Measurements from ENCODE around the gene USF1. TPM values are rescaled to one million over a fixed set of nuclear protein-coding genes. Genes with fewer than 3 reads are reported as not detected.
"Not testable (repeated sequence)": the region's sequence is repeated elsewhere in the genome, so short reads cannot be mapped to it uniquely, and the experiment has no call there.

USF1 gene
- total RNA-seq, 1 donor from 2014 or later: 158 TPM

- Mint-ChIP-seq H3K36me3 (ENCODE audit: unreplicated experiment) (peaks cover 6% of the 10 kb centered on the region), H3K27me3 (ENCODE audit: unreplicated experiment) (peaks cover 13% of the 10 kb centered on the region), H3K4me3 (ENCODE audit: unreplicated experiment) (no peak overlapping the region), H3K9me3 (ENCODE audit: unreplicated experiment) (peaks cover 2% of the 10 kb centered on the region), H3K4me1 (ENCODE audit: low read depth, unreplicated experiment) (peaks cover 2% of the 10 kb centered on the region), H3K27ac (ENCODE audit: unreplicated experiment) (no peak overlapping the region)
- no peak for DNase-seq
- TF ChIP-seq CTCF (IDR thresholded peaks at IDR 0.05; ENCODE audit: partially characterized antibody, unreplicated experiment): no peak
These were observed 22.8 kb upstream of the USF1 start for GRCh38 chr1:161068306-161069234.

GRCh38 chr1:161066694-161067093 is 20.9 kb upstream of the USF1 start:
- H3K27me3 Mint-ChIP-seq (ENCODE audit: unreplicated experiment): peaks cover 8% of the 10 kb centered on the region
- H3K36me3 Mint-ChIP-seq (ENCODE audit: unreplicated experiment): peaks cover 6% of the 10 kb centered on the region
- no peak overlapping the region for H3K4me3 Mint-ChIP-seq (ENCODE audit: unreplicated experiment)
- no peak overlapping the region for H3K27ac Mint-ChIP-seq (ENCODE audit: unreplicated experiment)
- peaks cover 2% of the 10 kb centered on the region for H3K4me1 Mint-ChIP-seq (ENCODE audit: low read depth, unreplicated experiment)
- no peak for TF ChIP-seq CTCF (IDR thresholded peaks at IDR 0.05; ENCODE audit: partially characterized antibody, unreplicated experiment)
- H3K9me3 Mint-ChIP-seq (ENCODE audit: unreplicated experiment): no peaks in the 10 kb centered on the region
- no peak for DNase-seq

GRCh38 chr1:161065681-161066080 is 19.9 kb upstream of the USF1 start:
- not testable (repeated sequence) for H3K27me3 Mint-ChIP-seq (ENCODE audit: unreplicated experiment); H3K4me3 Mint-ChIP-seq (ENCODE audit: unreplicated experiment); H3K36me3 Mint-ChIP-seq (ENCODE audit: unreplicated experiment)

GRCh38 chr1:161063936-161064335 is 18.2 kb upstream of the USF1 start:
- H3K27me3 Mint-ChIP-seq (ENCODE audit: unreplicated experiment); DNase-seq; H3K9me3 Mint-ChIP-seq (ENCODE audit: unreplicated experiment); H3K4me1 Mint-ChIP-seq (ENCODE audit: low read depth, unreplicated experiment); H3K27ac Mint-ChIP-seq (ENCODE audit: unreplicated experiment); H3K4me3 Mint-ChIP-seq (ENCODE audit: unreplicated experiment); H3K36me3 Mint-ChIP-seq (ENCODE audit: unreplicated experiment): not testable (repeated sequence)

More at GRCh38 chr1:161065681-161066080, 19.9 kb upstream of the USF1 start:
- not testable (repeated sequence) for H3K27ac Mint-ChIP-seq (ENCODE audit: unreplicated experiment); H3K9me3 Mint-ChIP-seq (ENCODE audit: unreplicated experiment); H3K4me1 Mint-ChIP-seq (ENCODE audit: low read depth, unreplicated experiment); DNase-seq

GRCh38 chr1:161061419-161061818 is 15.6 kb upstream of the USF1 start:
- no peak overlapping the region for H3K4me3 Mint-ChIP-seq (ENCODE audit: unreplicated experiment)
- H3K9me3 Mint-ChIP-seq (ENCODE audit: unreplicated experiment): no peaks in the 10 kb centered on the region
- no peak for DNase-seq
- H3K27me3 Mint-ChIP-seq (ENCODE audit: unreplicated experiment): no peaks in the 10 kb centered on the region
- no peak overlapping the region for H3K27ac Mint-ChIP-seq (ENCODE audit: unreplicated experiment)
- no peak for TF ChIP-seq CTCF (IDR thresholded peaks at IDR 0.05; ENCODE audit: partially characterized antibody, unreplicated experiment)
- no peaks in the 10 kb centered on the region for H3K36me3 Mint-ChIP-seq (ENCODE audit: unreplicated experiment)
- H3K4me1 Mint-ChIP-seq (ENCODE audit: low read depth, unreplicated experiment): peaks cover 2% of the 10 kb centered on the region

- H3K4me3 Mint-ChIP-seq (ENCODE audit: unreplicated experiment): no peak overlapping the region
- no peak for DNase-seq
- no peak for TF ChIP-seq CTCF (IDR thresholded peaks at IDR 0.05; ENCODE audit: partially characterized antibody, unreplicated experiment)
- no peaks in the 10 kb centered on the region for H3K36me3 Mint-ChIP-seq (ENCODE audit: unreplicated experiment)
- no peaks in the 10 kb centered on the region for H3K27me3 Mint-ChIP-seq (ENCODE audit: unreplicated experiment)
- H3K9me3 Mint-ChIP-seq (ENCODE audit: unreplicated experiment): no peaks in the 10 kb centered on the region
- H3K4me1 Mint-ChIP-seq (ENCODE audit: low read depth, unreplicated experiment): peaks cover 2% of the 10 kb centered on the region
- no peak overlapping the region for H3K27ac Mint-ChIP-seq (ENCODE audit: unreplicated experiment)
These were observed 13.5 kb upstream of the USF1 start for GRCh38 chr1:161059293-161059692.

All from glutamatergic neuron (in vitro differentiated cells).